Right lobe of liver (tissue), 6 donors: ENCODE data around the gene IER3. TPM values are rescaled to one million over a fixed set of nuclear protein-coding genes. Genes with fewer than 3 reads are reported as not detected.

ENCODE experiments used
- ATAC-seq, 4 donors: fragments of 200-7000 bp; cut with Tn5 transposase; one replicate each; pipeline ENCODE4 v1.9.1; 2020; ENCODE audit warnings: mild to moderate bottlenecking in 4 of 4, moderate library complexity in 4 of 4
- DNase-seq, 3 donors: peaks; one replicate each; pipeline ENCODE4 v3.0.0-alpha.2; 2020
- H3K27ac ChIP-seq, 3 donors: fragments of 200-600 bp; one replicate each; pipeline ENCODE4 v1.8.0; 2022
- H3K27me3 ChIP-seq, 2 donors: fragments of 200-600 bp; one replicate each; pipeline ENCODE4 v1.8.0; 2022
- H3K36me3 ChIP-seq, 4 donors: fragments of 200-600 bp; sonication (generic) in 1 of 4; one replicate each; pipeline versions ENCODE4 v1.5.1 to v1.8.0; 2017 to 2022; ENCODE audit warnings: control low read depth in 1 of 4
- H3K4me1 ChIP-seq, 4 donors: fragments of 200-600 bp; sonication (generic) in 1 of 4; one replicate each; pipeline versions ENCODE4 v1.5.1 to v1.8.0; 2017 to 2022; ENCODE audit warnings: control low read depth in 1 of 4
- H3K4me3 ChIP-seq, 3 donors: fragments of 200-600 bp; one replicate each; pipeline ENCODE4 v1.8.0; 2022
- H3K9me3 ChIP-seq, 4 donors: fragments of 200-600 bp; sonication (generic) in 1 of 4; one replicate each; pipeline versions ENCODE4 v1.5.1 to v1.8.0; 2017 to 2022; ENCODE audit warnings: control low read depth in 1 of 4
- POLR2A ChIP-seq: fragments of 450-650 bp; IDR thresholded peaks from one replicate; pipeline ENCODE4 v1.6.1; 2017; ENCODE audit warnings: antibody characterized with exemption, mild to moderate bottlenecking
- WGBS: methylation state at CpG from one replicate; pipeline ENCODE4 v1.1.6; 2018; ENCODE audit warnings: low coverage, low lambda C conversion rate; ENCODE audit not compliant: insufficient coverage; ENCODE audit errors: missing lambda C conversion rate; 5-methylcytosine and 5-hydroxymethylcytosine counted together
- intact Hi-C, 2 donors: fragments of 100-400 bp; cut with DNase I; formaldehyde crosslinking; loops; one replicate each; pipeline versions ENCODE4 v1.11.2 to v1.14.1; 2022
- total RNA-seq, 6 experiments: library from RNA; depleted of rRNA in 2 of 6; stranded (reverse); fragments of >200 nt in 2 of 6; fragmentation: NEBNext Ultra II Directional in 3 of 6; extraction: Animal tissue kit (Norgen Biotek cat#: 25700) in 3 of 6; gene quantifications; one replicate each; pipeline versions ENCODE4 v1.1.0 to v1.2.4, GENCODE V29; 2016 to 2023
- TF ChIP-seq, protein P1 (sequence below), 4 donors: fragments of 200-600 bp in 3 of 4; fragments of 450-650 bp in 1 of 4; IDR thresholded peaks; one replicate each; pipeline versions ENCODE4 v1.5.1 to v1.8.0; 2016 to 2022; ENCODE audit warnings: antibody characterized with exemption in 4 of 4, mild to moderate bottlenecking in 2 of 4
- donor health status: DM: no; HTN: yes; CAD: no.
- donor health status: DM: no; HTN: no; CAD: no.
- donor health status: DM: no; HTN: no; CAD: no.
- donor health status: DM: no; HTN: yes; CAD: no.
- donor health status: DM: no; HTN: yes; CAD: no.

Gene IER3
- total RNA-seq, 6 experiments from 2014 or later: 2.8 to 72.3 (median 24.5) TPM

DNA sequence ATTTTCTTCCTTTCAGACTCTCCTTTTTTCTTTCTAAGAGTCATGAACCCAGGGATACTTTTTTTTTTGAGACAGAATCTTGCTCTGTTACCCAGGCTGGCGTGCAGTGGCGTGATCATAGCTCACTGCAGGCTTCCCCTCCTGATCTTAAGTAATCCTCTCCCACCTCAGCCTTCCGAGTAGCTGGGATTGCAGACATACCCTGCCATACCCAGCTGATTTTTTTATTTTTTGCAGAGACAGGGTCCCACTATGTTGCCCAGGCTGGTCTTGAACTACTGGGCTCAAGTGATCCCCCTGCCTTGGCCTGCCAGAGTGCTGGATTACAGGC, 32.8 kb upstream of the IER3 start:
- no peak overlapping the region for H3K4me3 ChIP-seq
- no peak for DNase-seq
- H3K36me3 ChIP-seq: no peaks in the 10 kb centered on the region
- intact Hi-C loops: no loop called here
- H3K4me1 ChIP-seq: peaks cover 2 to 20% (median 7%) of the 10 kb centered on the region in 4 donors
- 83% methylated on average over 3 of the region's 3 CpGs for WGBS
- TF ChIP-seq, protein P1, sequence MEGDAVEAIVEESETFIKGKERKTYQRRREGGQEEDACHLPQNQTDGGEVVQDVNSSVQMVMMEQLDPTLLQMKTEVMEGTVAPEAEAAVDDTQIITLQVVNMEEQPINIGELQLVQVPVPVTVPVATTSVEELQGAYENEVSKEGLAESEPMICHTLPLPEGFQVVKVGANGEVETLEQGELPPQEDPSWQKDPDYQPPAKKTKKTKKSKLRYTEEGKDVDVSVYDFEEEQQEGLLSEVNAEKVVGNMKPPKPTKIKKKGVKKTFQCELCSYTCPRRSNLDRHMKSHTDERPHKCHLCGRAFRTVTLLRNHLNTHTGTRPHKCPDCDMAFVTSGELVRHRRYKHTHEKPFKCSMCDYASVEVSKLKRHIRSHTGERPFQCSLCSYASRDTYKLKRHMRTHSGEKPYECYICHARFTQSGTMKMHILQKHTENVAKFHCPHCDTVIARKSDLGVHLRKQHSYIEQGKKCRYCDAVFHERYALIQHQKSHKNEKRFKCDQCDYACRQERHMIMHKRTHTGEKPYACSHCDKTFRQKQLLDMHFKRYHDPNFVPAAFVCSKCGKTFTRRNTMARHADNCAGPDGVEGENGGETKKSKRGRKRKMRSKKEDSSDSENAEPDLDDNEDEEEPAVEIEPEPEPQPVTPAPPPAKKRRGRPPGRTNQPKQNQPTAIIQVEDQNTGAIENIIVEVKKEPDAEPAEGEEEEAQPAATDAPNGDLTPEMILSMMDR (IDR thresholded peaks at IDR 0.05): no peak
- TF ChIP-seq POLR2A: no peak
- H3K9me3 ChIP-seq: no peaks in the 10 kb centered on the region
- H3K27ac ChIP-seq: no peak overlapping the region
- no peaks in the 10 kb centered on the region for H3K27me3 ChIP-seq
- ATAC-seq: no peak

DNA sequence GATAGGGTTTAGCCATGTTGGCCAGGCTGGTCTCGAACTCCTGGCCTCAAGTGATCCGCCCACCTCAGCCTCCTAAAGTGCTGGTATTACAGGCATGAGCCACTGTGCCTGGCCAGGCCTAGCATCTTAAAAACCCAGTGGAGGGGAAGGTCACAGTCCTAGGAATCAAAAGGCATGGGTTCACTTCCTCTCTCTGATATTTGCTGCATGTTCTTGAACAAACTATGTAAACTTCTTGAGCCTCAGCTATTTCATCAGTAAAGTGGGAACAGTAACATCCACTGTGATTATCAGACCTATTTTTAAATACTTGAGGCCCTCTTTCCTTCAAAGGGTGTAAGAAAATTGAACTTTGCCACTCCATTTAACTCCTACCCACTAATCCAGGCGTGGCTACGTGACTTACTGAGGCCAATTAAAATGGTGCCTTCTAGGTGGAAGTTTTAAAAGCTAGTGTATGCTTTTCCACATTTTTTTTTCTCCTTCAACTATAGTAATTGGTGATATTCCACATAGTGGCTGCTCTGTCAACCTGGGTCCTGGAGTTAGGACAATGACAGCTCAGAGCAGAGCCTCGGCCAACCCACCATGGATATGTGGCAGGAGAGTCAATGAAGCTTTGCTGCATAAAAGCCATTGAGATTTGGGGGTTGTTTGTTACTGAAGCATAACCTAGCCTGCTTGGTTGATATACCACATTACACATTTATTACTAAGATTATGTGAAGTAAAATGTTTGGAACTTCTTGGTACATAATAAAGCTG, 32.2 kb upstream of the IER3 start:
- DNase-seq (no peak), ATAC-seq (peak in 1 of 4 donors; percentile 18)
- 91% methylated on average over 3 of the region's 5 CpGs for WGBS
- intact Hi-C loops: no loop called here
- Histone ChIP-seq H3K27ac (no peak overlapping the region), H3K27me3 (no peaks in the 10 kb centered on the region), H3K4me1 (peaks cover 2 to 16% (median 6%) of the 10 kb centered on the region in 4 donors), H3K36me3 (no peaks in the 10 kb centered on the region), H3K4me3 (no peak overlapping the region), H3K9me3 (no peaks in the 10 kb centered on the region)
- TF ChIP-seq POLR2A: no peak

DNA sequence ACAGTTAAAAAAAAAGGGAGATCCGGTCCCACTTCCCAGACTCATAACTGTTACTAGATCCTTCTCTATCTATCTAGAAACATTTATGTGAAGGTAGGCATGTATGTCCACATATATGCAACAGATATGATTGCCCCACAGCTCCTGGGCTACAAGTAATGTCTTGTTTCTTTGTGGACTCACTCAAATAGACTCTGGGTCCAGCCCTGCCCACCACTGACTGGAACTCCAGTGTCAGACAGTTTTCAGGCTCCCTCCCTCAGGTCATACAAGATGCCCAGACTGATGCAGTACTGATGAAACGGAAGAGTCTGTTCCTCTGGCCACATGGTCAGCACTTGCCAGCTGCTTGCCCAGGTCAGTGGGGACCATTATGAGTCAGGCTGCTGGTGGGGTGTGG, 30.8 kb upstream of the IER3 start:
- Histone ChIP-seq H3K27ac (no peak overlapping the region), H3K4me1 (peaks cover 0 to 3% (median 2%) of the 10 kb centered on the region in 4 donors), H3K9me3 (no peaks in the 10 kb centered on the region), H3K36me3 (no peaks in the 10 kb centered on the region), H3K4me3 (no peak overlapping the region), H3K27me3 (no peaks in the 10 kb centered on the region)
- intact Hi-C loops: no loop called here
- TF ChIP-seq, protein P1 (IDR thresholded peaks at IDR 0.05): no peak
- no peak for TF ChIP-seq POLR2A
- DNase-seq (no peak), ATAC-seq (no peak)
- 90% methylated on average over 1 of the region's 2 CpGs for WGBS

DNA sequence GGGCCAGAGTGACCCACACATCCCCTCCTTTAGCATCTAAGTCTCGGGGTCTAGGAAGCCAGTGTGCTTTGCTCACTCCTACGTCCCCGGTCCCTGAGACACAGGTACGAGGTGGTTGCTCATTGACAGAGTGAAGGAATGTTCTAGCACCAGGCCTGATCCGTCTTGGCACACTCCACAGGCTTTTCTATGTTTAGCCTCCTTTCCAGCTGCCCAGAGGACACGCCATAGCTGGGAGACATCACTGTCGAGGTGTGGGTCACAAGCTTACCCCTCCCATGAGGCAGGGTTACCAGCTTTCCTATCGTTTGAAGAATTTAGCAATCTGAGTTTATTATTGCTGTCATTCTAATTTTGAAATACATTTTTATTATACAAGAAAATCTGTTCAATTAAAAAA, 30.4 kb upstream of the IER3 start:
- intact Hi-C loops: no loop called here
- no peak for DNase-seq
- no peaks in the 10 kb centered on the region for H3K36me3 ChIP-seq
- no peak for ATAC-seq
- no peaks in the 10 kb centered on the region for H3K9me3 ChIP-seq
- no peak overlapping the region for H3K27ac ChIP-seq
- H3K4me3 ChIP-seq: no peak overlapping the region
- WGBS: 68% methylated on average over 4 of the region's 8 CpGs
- TF ChIP-seq, protein P1 (IDR thresholded peaks at IDR 0.05): no peak
- TF ChIP-seq POLR2A: no peak
- peaks cover 0 to 2% (median under 1%) of the 10 kb centered on the region in 4 donors for H3K4me1 ChIP-seq
- no peaks in the 10 kb centered on the region for H3K27me3 ChIP-seq

DNA sequence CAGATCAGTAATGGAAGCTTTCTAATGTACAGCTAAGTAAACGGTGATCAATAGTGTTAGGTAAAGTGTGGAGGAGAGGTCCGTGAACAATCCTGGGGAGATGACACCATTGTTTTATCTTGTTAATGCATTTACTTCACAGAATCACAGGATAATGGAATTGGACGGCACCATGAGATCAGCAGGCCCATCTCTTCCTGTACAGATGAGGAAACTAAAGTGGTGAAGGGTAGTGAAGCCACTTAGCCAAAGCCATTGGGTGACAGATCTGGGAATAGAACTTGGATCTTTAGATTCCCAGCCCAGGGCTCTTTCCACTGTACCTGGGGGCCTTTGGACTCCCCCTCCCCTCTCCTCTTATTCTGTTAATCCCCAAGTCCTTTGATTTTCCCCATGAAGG, 26.2 kb upstream of the IER3 start:
- H3K27me3 ChIP-seq: no peaks in the 10 kb centered on the region
- DNase-seq (no peak), ATAC-seq (no peak)
- no peak overlapping the region for H3K4me3 ChIP-seq
- no peaks in the 10 kb centered on the region for H3K36me3 ChIP-seq
- H3K9me3 ChIP-seq: no peaks in the 10 kb centered on the region
- TF ChIP-seq, protein P1 (IDR thresholded peaks at IDR 0.05): no peak
- TF ChIP-seq POLR2A: no peak
- intact Hi-C loops: no loop called here
- 92% methylated on average over 2 of the region's 3 CpGs for WGBS
- H3K27ac ChIP-seq: no peak overlapping the region
- peaks cover 0 to 16% (median 7%) of the 10 kb centered on the region in 4 donors for H3K4me1 ChIP-seq
